AG04449 (cell line): ENCODE results near the gene RHOG.
"Not testable (repeated sequence)": the region's sequence is repeated elsewhere in the genome, so short reads cannot be mapped to it uniquely, and the experiment has no call there.

Source experiments
- CTCF ChIA-PET: fragments of 350-600 bp; formaldehyde crosslinking; extraction: SDS; loops from one replicate; lab custom pipeline; 2021; ENCODE audit warnings: antibody characterized with exemption; lab: Yijun Ruan, JAX
- POLR2A ChIA-PET: fragments of 400-600, 350-600 bp; formaldehyde crosslinking; extraction: SDS; loops from one replicate; lab custom pipeline; 2020; ENCODE audit warnings: antibody characterized with exemption, inconsistent platforms; lab: Yijun Ruan, JAX
- DNase-seq: peaks from one replicate; pipeline ENCODE4 v3.0.0-alpha.2; 2010; ENCODE audit warnings: low read depth, low spot score
- H3K4me3 ChIP-seq: 2 replicates; pipeline ENCODE4 v1.5.1; 2011; ENCODE audit warnings: low read depth, mild to moderate bottlenecking, control low read depth, low read length
- CTCF ChIP-seq: IDR thresholded peaks from one replicate; pipeline ENCODE4 v1.5.1; 2011; ENCODE audit warnings: mild to moderate bottlenecking, moderate library complexity, low read length, control low read depth, inconsistent platforms; ENCODE audit not compliant: insufficient read depth; ENCODE audit errors: missing control alignments

Gene RHOG

GRCh38 chr11:3796346-3796745, 44.4 kb downstream of the RHOG start:
- H3K4me3 ChIP-seq: peak overlapping the region; percentile 97
- DNase-seq: no peak
- no peak for TF ChIP-seq CTCF
- ChIA-PET POLR2A (no interaction called here), CTCF (interaction anchor here (0.6 to 6.6 kb wide), 6 partner anchors 10 to 53 kb away, joined by 3 to 39 read pairs (median 4); partner anchors contain the start of gene PGAP2)

- ChIA-PET CTCF (interaction anchor here (0.8 to 6.6 kb wide), 6 partner anchors 10 to 53 kb away, joined by 3 to 39 read pairs (median 4); partner anchors contain the start of gene PGAP2), POLR2A (no interaction called here)
- peak overlapping the region; percentile 97 for H3K4me3 ChIP-seq
- no peak for DNase-seq
- TF ChIP-seq CTCF: no peak
Observed at GRCh38 chr11:3796002-3796311, 44.8 kb downstream of the RHOG start.

GRCh38 chr11:3795131-3796001, 45.4 kb downstream of the RHOG start:
- H3K4me3 ChIP-seq: peak overlapping the region; percentile 97; the same call in 1 of the 2 replicates
- no peak for TF ChIP-seq CTCF
- ChIA-PET CTCF (interaction anchor here (0.8 to 6.6 kb wide), 6 partner anchors 9 to 54 kb away, joined by 3 to 39 read pairs (median 4); partner anchors contain the start of gene PGAP2), POLR2A (no interaction called here)
- no peak for DNase-seq

- H3K4me3 ChIP-seq, DNase-seq: not testable (repeated sequence)
- CTCF ChIA-PET: interaction anchor here (6.6 kb wide), 1 partner anchor 14 kb away, joined by 39 read pairs; the partner anchor contains the start of gene PGAP2
- POLR2A ChIA-PET: interaction anchor here (0.6 kb wide), 1 partner anchor 279 kb away, joined by 3 read pairs; no protein-coding TSS in a partner anchor
Observed at GRCh38 chr11:3794387-3794786, 46.4 kb downstream of the RHOG start.

GRCh38 chr11:3786781-3787428, 53.9 kb downstream of the RHOG start:
- POLR2A ChIA-PET: no interaction called here
- no peak for TF ChIP-seq CTCF
- CTCF ChIA-PET: interaction anchor here (1.6 to 4.6 kb wide), 2 partner anchors 21 to 286 kb away, joined by 6 to 15 read pairs; partner anchors contain the start of gene PGAP2
- DNase-seq: no peak
- no peak overlapping the region for H3K4me3 ChIP-seq

- ChIA-PET POLR2A (no interaction called here), CTCF (interaction anchor here (3.7 to 4.6 kb wide), 2 partner anchors 24 to 290 kb away, joined by 15 to 16 read pairs; partner anchors contain the start of gene PGAP2)
- no peak for TF ChIP-seq CTCF
- H3K4me3 ChIP-seq: no peak overlapping the region
- no peak for DNase-seq
Observed at GRCh38 chr11:3783611-3784010, 57.1 kb downstream of the RHOG start.
